HCT116 (cell line): ENCODE results near the gene UTP18. TPM values are rescaled to one million over a fixed set of nuclear protein-coding genes. Genes with fewer than 3 reads are reported as not detected.

ENCODE experiments used
- ATAC-seq: fragments of 200-7000 bp; cut with Tn5 transposase; 2 replicates; pipeline ENCODE4 v1.9.1; 2020; ENCODE audit warnings: mild to moderate bottlenecking, moderate library complexity
- BruUV-seq: library from RNA; stranded (reverse); fragments of 400-500 nt; replicated peaks from 2 replicates; lab custom pipeline; 2021; lab: Mats Ljungman, UMichigan
- CTCF ChIA-PET: fragments of 300-600 bp; sonication (Branson Sonifier 250); formaldehyde crosslinking; loops from one replicate; lab custom pipeline; 2021; ENCODE audit warnings: antibody characterized with exemption; lab: Charles Lee
- POLR2A ChIA-PET: fragments of 300-600, 350-600 bp; sonication (Branson Sonifier 250); formaldehyde crosslinking; loops from one replicate; lab custom pipeline; 2021; ENCODE audit warnings: antibody characterized with exemption; lab: Charles Lee
- RAD21 ChIA-PET, 2 experiments: fragments of 300-600 bp; sonication (Branson Sonifier 250); formaldehyde crosslinking; loops; one replicate each; lab custom pipeline; 2023; ENCODE audit warnings: low total read pairs in 2 of 2; ENCODE audit not compliant: uncharacterized antibody in 2 of 2, unreplicated experiment in 2 of 2, low non-redundant PET in 1 of 2; lab: Charles Lee
- DNase-seq: peaks from one replicate; pipeline ENCODE4 v3.0.0-alpha.2; 2010; ENCODE audit warnings: low read depth, low spot score
- H2AFZ ChIP-seq: fragments of 200-600 bp; shearing (Covaris generic), sonication (generic); 2 replicates; pipeline ENCODE4 v1.6.1; 2017; ENCODE audit warnings: low read depth, mixed run types, mixed read lengths, antibody characterized with exemption, low read length; ENCODE audit not compliant: poor library complexity, severe bottlenecking
- H3K27ac ChIP-seq: 2 replicates; pipeline ENCODE4 v1.5.1; 2012; ENCODE audit warnings: low read depth, low read length
- H3K27me3 ChIP-seq: fragments of 200-600 bp; sonication (generic); 2 replicates; pipeline ENCODE4 v1.6.1; 2016; ENCODE audit warnings: mixed run types, low read length, mixed read lengths; ENCODE audit not compliant: insufficient read depth
- H3K36me3 ChIP-seq, 2 experiments: fragments of 200-500 bp in 1 of 2; fragments of 200-600 bp in 1 of 2; sonication (Bioruptor generic) in 1 of 2; sonication (generic) in 1 of 2; 2 replicates each; pipeline versions ENCODE4 v1.5.1 to v1.6.1; 2014 to 2016; ENCODE audit warnings: low read length in 2 of 2, inconsistent platforms in 1 of 2, mixed read lengths in 1 of 2, mixed run types in 1 of 2; ENCODE audit not compliant: insufficient read depth in 2 of 2, control insufficient read depth in 1 of 2
- H3K4me1 ChIP-seq, 2 experiments: fragments of 200-600 bp in 1 of 2; sonication (generic) in 1 of 2; 2 replicates each; pipeline versions ENCODE4 v1.5.1 to v1.6.1; 2012 to 2017; ENCODE audit warnings: low read length in 2 of 2, inconsistent platforms in 1 of 2, mild to moderate bottlenecking in 1 of 2, mixed read lengths in 1 of 2, mixed run types in 1 of 2, moderate library complexity in 1 of 2; ENCODE audit not compliant: insufficient read depth in 2 of 2, control insufficient read depth in 1 of 2
- H3K4me2 ChIP-seq: fragments of 200-600 bp; sonication (generic); 2 replicates; pipeline ENCODE4 v1.6.1; 2017; ENCODE audit warnings: mixed run types, low read length, mixed read lengths
- H3K4me3 ChIP-seq, 2 experiments: fragments of 200-600 bp in 1 of 2; sonication (generic) in 1 of 2; replicated peaks in 1 of 2; 2 replicates each; pipeline ENCODE4 v1.5.1; 2011 to 2016; ENCODE audit warnings: low read length in 2 of 2, control low read depth in 1 of 2, low read depth in 1 of 2, mild to moderate bottlenecking in 1 of 2, mixed read lengths in 1 of 2, mixed run types in 1 of 2
- H3K79me2 ChIP-seq: fragments of 200-600 bp; sonication (generic); 2 replicates; pipeline ENCODE4 v1.6.1; 2017; ENCODE audit warnings: mild to moderate bottlenecking, mixed run types, low read length, moderate library complexity, mixed read lengths; ENCODE audit not compliant: insufficient read depth
- H3K9ac ChIP-seq: fragments of 200-600 bp; sonication (generic); 2 replicates; pipeline ENCODE4 v1.6.1; 2016; ENCODE audit warnings: low read length, mixed read lengths
- H3K9me2 ChIP-seq: fragments of 200-600 bp; sonication (generic), shearing (Covaris generic); 2 replicates; pipeline ENCODE4 v1.6.1; 2017; ENCODE audit warnings: mixed run types, mild to moderate bottlenecking, moderate library complexity; ENCODE audit not compliant: insufficient read depth
- H3K9me3 ChIP-seq, 2 experiments: fragments of 200-500 bp in 1 of 2; fragments of 200-600 bp in 1 of 2; sonication (Bioruptor generic) in 1 of 2; sonication (generic) in 1 of 2; 2 replicates each; pipeline ENCODE4 v1.6.1; 2014 to 2017; ENCODE audit warnings: low read length in 2 of 2, mixed read lengths in 2 of 2, inconsistent platforms in 1 of 2, low read depth in 1 of 2, mild to moderate bottlenecking in 1 of 2, mixed run types in 1 of 2, moderate library complexity in 1 of 2; ENCODE audit not compliant: control insufficient read depth in 1 of 2, insufficient read depth in 1 of 2
- H4K20me1 ChIP-seq: fragments of 200-600 bp; sonication (generic), shearing (Covaris generic); 2 replicates; pipeline ENCODE4 v1.6.1; 2017; ENCODE audit warnings: mixed run types, mild to moderate bottlenecking, moderate library complexity; ENCODE audit not compliant: insufficient read depth
- CBX3 ChIP-seq: IDR thresholded peaks from 2 replicates; pipeline ENCODE4 v1.6.1; 2012; ENCODE audit warnings: low read depth
- CEBPB ChIP-seq: IDR thresholded peaks from 2 replicates; pipeline ENCODE4 v1.6.1; 2012; ENCODE audit warnings: low read depth
- CTCF ChIP-seq, 3 experiments: fragments of 200-600 bp in 1 of 3; sonication (generic) in 1 of 3; IDR thresholded peaks in 2 of 3; conservative IDR thresholded peaks in 1 of 3; 2 replicates each; pipeline ENCODE4 v1.5.1; 2012 to 2017; ENCODE audit warnings: low read depth in 2 of 3, low read length in 2 of 3, antibody characterized with exemption in 1 of 3, borderline replicate concordance in 1 of 3, control low read depth in 1 of 3, mild to moderate bottlenecking in 1 of 3, mixed read lengths in 1 of 3, mixed run types in 1 of 3, moderate library complexity in 1 of 3; ENCODE audit not compliant: insufficient read depth in 1 of 3
- EZH2 ChIP-seq: fragments of 200-600 bp; sonication (generic); IDR thresholded peaks from 2 replicates; pipeline ENCODE4 v1.6.1; 2017; ENCODE audit warnings: antibody characterized with exemption, mixed run types
- EZH2phosphoT487 ChIP-seq: fragments of 200-600 bp; IDR thresholded peaks from 2 replicates; pipeline ENCODE4 v1.6.1; 2018; ENCODE audit warnings: antibody characterized with exemption, borderline replicate concordance
- FOSL1 ChIP-seq: IDR thresholded peaks from 2 replicates; pipeline ENCODE4 v1.6.1; 2012; ENCODE audit warnings: low read depth
- JUND ChIP-seq: IDR thresholded peaks from 2 replicates; pipeline ENCODE4 v1.6.1; 2012
- MAX ChIP-seq: IDR thresholded peaks from 2 replicates; pipeline ENCODE4 v1.6.1; 2012
- POLR2A ChIP-seq: IDR thresholded peaks from 2 replicates; pipeline ENCODE4 v1.7.0; 2011; ENCODE audit warnings: borderline replicate concordance; ENCODE audit not compliant: insufficient read depth, insufficient read length; ENCODE audit errors: extremely low read depth
- POLR2AphosphoS5 ChIP-seq: IDR thresholded peaks from 2 replicates; pipeline ENCODE4 v1.6.1; 2011; ENCODE audit warnings: mild to moderate bottlenecking, low read depth, low read length, moderate library complexity
- RAD21 ChIP-seq: IDR thresholded peaks from 2 replicates; pipeline ENCODE4 v1.6.1; 2012; ENCODE audit warnings: low read depth, mild to moderate bottlenecking
- REST ChIP-seq: IDR thresholded peaks from 2 replicates; pipeline ENCODE4 v1.6.1; 2012; ENCODE audit warnings: low read depth
- SRF ChIP-seq: IDR thresholded peaks from 2 replicates; pipeline ENCODE4 v1.6.1; 2012; ENCODE audit warnings: low read depth
- YY1 ChIP-seq: IDR thresholded peaks from 2 replicates; pipeline ENCODE4 v1.6.1; 2011; ENCODE audit warnings: low read length, low read depth, moderate library complexity, mild to moderate bottlenecking; ENCODE audit not compliant: insufficient replicate concordance; ENCODE audit errors: extremely low read depth
- ZBTB33 ChIP-seq: IDR thresholded peaks from 2 replicates; pipeline ENCODE4 v1.6.1; 2011; ENCODE audit warnings: mild to moderate bottlenecking, low read length, moderate library complexity; ENCODE audit not compliant: insufficient replicate concordance; ENCODE audit errors: extremely low read depth
- ZFX ChIP-seq: fragments of 450-650 bp; IDR thresholded peaks from 2 replicates; pipeline ENCODE4 v1.6.1; 2017
- intact Hi-C: fragments of 100-400 bp; cut with micrococcal nuclease; formaldehyde crosslinking; loops from 2 replicates; pipeline ENCODE4 v1.10.0; 2022
- total RNA-seq: library from RNA; stranded (reverse); gene quantifications from one replicate; pipeline ENCODE4 v1.2.1, GENCODE V29; 2021; ENCODE audit not compliant: unreplicated experiment

UTP18 gene
- total RNA-seq, 1 experiment from 2014 or later, result 92.6 TPM

- Histone ChIP-seq H3K9me2 (no peaks in the 10 kb centered on the region), H3K36me3 (no peaks in the 10 kb centered on the region), H3K79me2 (no peaks in the 10 kb centered on the region), H3K27ac (no peak overlapping the region), H4K20me1 (no peaks in the 10 kb centered on the region), H3K4me2 (no peak overlapping the region), H3K4me1 (no peaks in the 10 kb centered on the region), H3K4me3 (no peak overlapping the region), H2AFZ (no peak overlapping the region), H3K27me3 (peaks cover 6% of the 10 kb centered on the region; the same call in 1 of the 2 replicates), H3K9ac (no peak overlapping the region), H3K9me3 (no peaks in the 10 kb centered on the region)
- BruUV-seq, result no TSS peak
- ChIA-PET POLR2A (no interaction called here), CTCF (no interaction called here), RAD21 (no interaction called here)
- ATAC-seq (no peak), DNase-seq (no peak)
- no peak for TF ChIP-seq EZH2phosphoT487
- TF ChIP-seq POLR2AphosphoS5, result no peak
- TF ChIP-seq CEBPB, result no peak
- no peak for TF ChIP-seq ZFX
- no peak for TF ChIP-seq FOSL1
- no peak for TF ChIP-seq POLR2A
- TF ChIP-seq CBX3, result no peak
- no peak for TF ChIP-seq EZH2
- TF ChIP-seq REST, result no peak
- no peak for TF ChIP-seq YY1
- TF ChIP-seq RAD21, result no peak
- TF ChIP-seq MAX, result no peak
- no peak for TF ChIP-seq CTCF (IDR thresholded peaks at IDR 0.05 in 2 of 3, conservative IDR thresholded peaks at IDR 0.05 in 1 of 3; ENCODE audit: borderline replicate concordance in 1 of 3, insufficient read depth in 1 of 3, low read depth in 2 of 3, low read length in 2 of 3)
- TF ChIP-seq ZBTB33, result no peak
- TF ChIP-seq SRF, result no peak
- TF ChIP-seq JUND, result no peak
- intact Hi-C loops, result no loop called here
Measured at GRCh38 chr17:51335006-51335590, 74.8 kb downstream of the UTP18 start.
